Peyer's patch (tissue), 4 donors: ENCODE results near the gene COPB1. TPM values are rescaled to one million over a fixed set of nuclear protein-coding genes. Genes with fewer than 3 reads are reported as not detected.

ENCODE experiments used
- DNase-seq, 3 donors: peaks; one replicate each; pipeline ENCODE4 v3.0.0-alpha.2; 2017 to 2019
- H3K27ac ChIP-seq, 4 donors: fragments of 200-600 bp; sonication (generic); one replicate each; pipeline ENCODE4 v1.5.1; 2016 to 2019
- H3K27me3 ChIP-seq, 2 donors: fragments of 200-600 bp; sonication (generic); one replicate each; pipeline ENCODE4 v1.5.1; 2019
- H3K36me3 ChIP-seq, 3 donors: fragments of 200-600 bp; sonication (generic); one replicate each; pipeline ENCODE4 v1.5.1; 2016 to 2019
- H3K4me1 ChIP-seq, 4 donors: fragments of 200-600 bp; sonication (generic); one replicate each; pipeline ENCODE4 v1.5.1; 2016 to 2019
- H3K4me3 ChIP-seq, 4 donors: fragments of 200-600 bp; sonication (generic); 1 replicate in 3 of 4; 2 replicates in 1 of 4; pipeline ENCODE4 v1.5.1; 2016 to 2019; ENCODE audit warnings: mild to moderate bottlenecking in 1 of 4
- H3K9me3 ChIP-seq, 4 donors: fragments of 200-600 bp; sonication (generic); one replicate each; pipeline ENCODE4 v1.5.1; 2016 to 2019; ENCODE audit warnings: mild to moderate bottlenecking in 1 of 4
- CTCF ChIP-seq, 6 experiments: fragments of 450-650 bp in 4 of 6; fragments of 200-600 bp in 2 of 6; sonication (generic) in 1 of 6; IDR thresholded peaks; one replicate each; pipeline ENCODE4 v1.5.1; 2017 to 2019; ENCODE audit warnings: antibody characterized with exemption in 6 of 6, mild to moderate bottlenecking in 3 of 6, moderate library complexity in 1 of 6
- POLR2A ChIP-seq, 2 donors: fragments of 450-650 bp; IDR thresholded peaks; one replicate each; pipeline ENCODE4 v1.5.1; 2017; ENCODE audit warnings: antibody characterized with exemption in 2 of 2, mild to moderate bottlenecking in 2 of 2, moderate library complexity in 2 of 2
- total RNA-seq, 4 donors: library from RNA; depleted of rRNA; stranded (reverse); fragments of >200 nt; gene quantifications; one replicate each; pipeline ENCODE4 v1.1.0, GENCODE V29; 2016

The COPB1 gene
- total RNA-seq, 4 donors from 2014 or later, result 58.4 to 127 (median 92.4) TPM

DNA sequence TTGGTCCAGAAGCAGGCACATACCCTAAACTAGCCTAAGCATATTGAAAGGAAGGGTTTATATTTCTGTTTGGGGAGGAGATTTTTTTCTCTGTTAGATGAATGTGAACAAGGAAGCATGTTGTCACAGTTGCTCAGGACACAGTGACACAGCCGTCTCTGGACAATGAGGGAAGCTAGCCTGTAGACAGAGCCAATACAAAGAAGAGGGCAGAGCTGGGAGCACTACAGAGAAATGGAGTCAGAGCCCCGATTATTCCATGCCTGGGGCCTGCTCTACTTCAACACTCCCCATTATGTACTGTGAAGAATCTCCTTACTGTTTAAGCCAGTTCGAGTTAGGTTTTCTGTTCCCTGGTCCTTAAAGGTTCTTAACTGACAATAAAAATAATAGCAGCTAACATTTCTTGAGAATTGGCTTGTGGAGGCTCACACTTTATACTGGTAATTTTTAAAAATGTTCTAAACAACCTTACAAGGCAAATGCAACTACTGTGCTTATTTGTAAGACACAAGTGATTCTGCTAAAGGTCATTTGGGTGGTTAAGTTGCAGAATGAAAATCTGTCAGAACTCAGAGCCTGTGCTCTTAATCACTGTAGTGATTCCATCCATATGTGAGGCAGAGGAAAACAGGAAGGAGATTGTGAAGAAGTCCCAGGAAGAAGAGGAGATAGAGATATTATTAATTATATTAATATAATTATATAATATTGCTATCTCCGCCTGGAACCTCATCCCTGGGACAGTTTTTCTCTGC is 81.8 kb downstream of the COPB1 start:
- H3K4me1 ChIP-seq, result peaks cover 0 to 3% (median 0%) of the 10 kb centered on the region in 4 donors
- no peaks in the 10 kb centered on the region for H3K27me3 ChIP-seq
- DNase-seq, result no peak
- H3K27ac ChIP-seq, result no peak overlapping the region
- no peak overlapping the region for H3K4me3 ChIP-seq
- no peaks in the 10 kb centered on the region for H3K9me3 ChIP-seq
- TF ChIP-seq CTCF (IDR thresholded peaks at IDR 0.05) (no peak), POLR2A (IDR thresholded peaks at IDR 0.05) (no peak)
- no peaks in the 10 kb centered on the region for H3K36me3 ChIP-seq

- TF ChIP-seq POLR2A (IDR thresholded peaks at IDR 0.05), result no peak
- TF ChIP-seq CTCF (IDR thresholded peaks at IDR 0.05), result no peak
- no peak for DNase-seq
- Histone ChIP-seq H3K9me3 (no peaks in the 10 kb centered on the region), H3K27me3 (no peaks in the 10 kb centered on the region), H3K4me3 (no peak overlapping the region), H3K36me3 (no peaks in the 10 kb centered on the region), H3K27ac (no peak overlapping the region), H3K4me1 (no peaks in the 10 kb centered on the region)
These were observed 82.4 kb downstream of the COPB1 start for GRCh38 chr11:14417186-14417585.

- Histone ChIP-seq H3K27me3 (no peaks in the 10 kb centered on the region), H3K4me3 (no peak overlapping the region), H3K27ac (no peak overlapping the region), H3K4me1 (no peaks in the 10 kb centered on the region), H3K36me3 (no peaks in the 10 kb centered on the region), H3K9me3 (no peaks in the 10 kb centered on the region)
- TF ChIP-seq CTCF (IDR thresholded peaks at IDR 0.05) (no peak), POLR2A (IDR thresholded peaks at IDR 0.05) (no peak)
- DNase-seq, result no peak
These were observed 84.8 kb downstream of the COPB1 start for GRCh38 chr11:14414470-14415461.

- TF ChIP-seq POLR2A (IDR thresholded peaks at IDR 0.05) (no peak), CTCF (IDR thresholded peaks at IDR 0.05) (no peak)
- Histone ChIP-seq H3K36me3 (no peaks in the 10 kb centered on the region), H3K27ac (no peak overlapping the region), H3K4me3 (no peak overlapping the region), H3K4me1 (no peaks in the 10 kb centered on the region), H3K9me3 (no peaks in the 10 kb centered on the region), H3K27me3 (no peaks in the 10 kb centered on the region)
- DNase-seq, result no peak
These were observed 86.1 kb downstream of the COPB1 start for GRCh38 chr11:14413307-14414069.

DNA sequence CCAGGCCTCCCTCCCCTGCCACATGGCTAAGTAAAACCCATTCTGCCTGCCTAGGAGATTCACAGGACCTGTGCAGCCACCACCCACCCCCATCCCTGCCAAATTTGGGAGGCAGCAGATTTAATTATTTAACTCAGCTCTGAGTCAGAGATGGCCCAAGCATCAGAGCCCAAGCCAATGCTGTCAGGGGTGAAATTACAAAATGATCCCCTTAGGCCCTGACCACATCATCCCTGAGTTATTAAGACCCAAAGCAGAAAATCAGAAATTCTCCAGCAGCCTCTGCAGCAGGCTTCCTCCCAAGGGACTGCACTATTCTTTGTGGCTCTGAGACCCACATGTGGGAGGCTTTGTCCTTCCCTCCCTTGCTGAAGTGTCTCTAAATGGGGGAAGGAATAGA is 87.8 kb downstream of the COPB1 start:
- no peak for TF ChIP-seq CTCF (IDR thresholded peaks at IDR 0.05)
- Histone ChIP-seq H3K9me3 (no peaks in the 10 kb centered on the region), H3K27ac (no peak overlapping the region), H3K27me3 (no peaks in the 10 kb centered on the region), H3K4me3 (no peak overlapping the region), H3K4me1 (no peaks in the 10 kb centered on the region), H3K36me3 (no peaks in the 10 kb centered on the region)
- DNase-seq, result no peak
